Fibroblast of peridontal ligament (primary cell): ENCODE data around the gene GMEB2.
"Not testable (repeated sequence)": the region's sequence is repeated elsewhere in the genome, so short reads cannot be mapped to it uniquely, and the experiment has no call there.

Experiments
- DNase-seq: peaks from one replicate; pipeline ENCODE4 v3.0.0-alpha.2; 2010; ENCODE audit errors: extremely low read depth

The GMEB2 gene

DNA sequence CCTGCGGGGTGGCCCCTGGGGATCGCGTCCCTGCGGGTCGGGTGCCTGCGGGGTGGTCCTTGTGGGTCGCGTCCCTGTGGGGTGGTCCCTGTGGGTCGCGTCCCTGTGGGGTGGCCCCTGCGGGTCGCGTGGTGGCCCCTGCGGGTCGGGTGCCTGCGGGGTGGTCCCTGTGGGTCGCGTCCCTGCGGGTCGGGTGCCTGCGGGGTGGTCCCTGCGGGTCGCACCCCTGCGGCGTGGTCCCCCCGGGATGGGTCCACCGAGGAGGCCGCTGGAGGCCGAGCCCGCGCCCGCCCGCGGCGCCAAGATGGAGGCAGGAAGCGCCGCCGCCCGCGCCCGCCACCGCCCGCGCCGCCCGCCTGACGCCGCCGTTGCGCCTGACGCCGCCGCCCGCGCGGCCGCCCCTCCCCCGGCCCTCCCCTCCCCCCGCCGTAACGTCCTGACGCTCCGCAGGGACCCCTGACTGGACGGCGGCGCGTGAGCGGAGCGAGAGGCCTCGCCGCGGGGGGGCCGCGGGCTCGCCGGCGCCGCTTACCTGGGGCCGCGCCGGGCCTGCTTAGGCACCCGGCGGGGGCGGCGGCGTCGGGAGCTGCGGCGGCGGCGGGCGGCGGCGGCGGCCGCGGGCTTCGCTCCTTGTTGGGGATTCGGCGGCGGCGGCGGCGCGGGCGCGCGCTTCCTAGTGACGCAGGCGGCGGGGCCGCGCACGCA lies at the start of gene GMEB2:
GMEB2 (minus strand) TSS at position 678 of the 705 bp plus-strand sequence. CDS start 7,704 bp downstream, outside the sequence.
- no peak for DNase-seq

DNA sequence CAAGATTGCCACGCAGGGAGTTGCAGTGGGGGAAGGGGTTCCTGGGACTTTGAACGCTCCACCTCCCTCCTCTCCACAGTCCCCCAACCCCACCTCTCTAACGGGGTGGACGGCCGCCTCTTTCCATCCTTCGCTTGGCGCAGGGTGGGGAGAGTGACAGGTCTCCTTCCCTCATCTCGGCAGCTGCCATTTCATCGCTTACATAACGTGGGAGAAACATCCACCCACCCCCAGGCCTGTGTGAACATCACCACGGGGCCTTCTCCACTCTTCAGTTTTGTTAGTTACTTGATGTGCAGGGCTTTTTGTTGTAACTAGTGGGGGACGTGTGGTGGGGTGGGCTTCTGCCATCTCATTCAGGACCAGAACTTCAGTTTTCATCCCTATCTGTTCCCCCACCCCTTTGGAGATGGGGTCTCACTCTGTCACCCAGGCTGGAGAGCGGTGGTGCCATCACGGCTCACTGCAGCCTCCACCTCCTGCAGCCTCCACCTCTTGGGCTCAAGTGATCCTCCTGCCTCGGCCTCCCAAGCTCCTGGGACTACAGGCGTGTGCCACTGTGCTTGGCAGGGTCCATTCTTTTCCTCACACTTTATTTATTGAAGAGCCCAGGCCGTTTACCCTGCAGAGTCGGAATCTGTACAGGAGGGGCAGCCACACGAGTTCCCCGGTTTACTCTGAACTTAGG lies 48.9 kb upstream of the GMEB2 start:
- no peak for DNase-seq

GRCh38 chr20:63673951-63674350 lies 47.0 kb upstream of the GMEB2 start:
- no peak for DNase-seq

- DNase-seq, result no peak
These were observed 45.8 kb upstream of the GMEB2 start for GRCh38 chr20:63672666-63673065.

DNA sequence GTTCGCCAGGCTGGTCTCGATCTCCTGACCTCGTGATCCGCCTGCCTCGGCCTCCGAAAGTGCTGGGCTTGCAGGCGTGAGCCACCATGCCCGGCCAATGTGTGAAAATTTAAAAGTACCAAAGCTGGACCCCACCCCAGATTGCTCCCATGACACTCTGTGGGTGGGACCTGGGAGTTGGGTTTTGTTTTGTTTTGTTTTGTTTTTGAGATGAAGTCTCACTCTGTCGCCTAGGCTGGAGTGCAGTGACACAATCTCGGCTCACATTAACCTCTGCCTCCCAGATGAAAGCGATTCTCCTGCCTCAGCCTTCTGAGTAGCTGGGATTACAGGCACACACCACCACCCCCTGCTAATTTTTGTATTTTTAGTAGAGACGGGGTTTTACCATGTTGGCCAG lies 44.8 kb upstream of the GMEB2 start:
- DNase-seq, result not testable (repeated sequence)

DNA sequence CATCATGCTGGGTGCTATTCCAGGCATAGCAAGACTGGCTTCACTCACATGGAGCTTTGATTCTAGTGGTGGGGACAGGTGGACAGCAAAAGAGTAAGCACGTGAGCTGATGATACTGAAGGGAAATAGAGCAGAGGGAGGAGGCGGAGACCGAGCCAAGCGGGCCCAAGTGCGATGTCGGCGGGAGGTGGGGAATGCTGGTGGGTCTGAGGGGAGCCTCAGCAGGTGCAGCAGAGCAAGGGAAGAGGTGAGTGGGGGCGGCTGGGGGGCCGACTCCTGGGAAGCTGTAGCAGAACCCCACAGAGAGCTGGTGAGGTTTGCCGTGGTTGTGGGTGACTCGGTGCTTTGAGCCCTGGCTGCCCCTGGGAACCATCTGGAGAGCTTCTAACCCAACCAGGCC lies 41.5 kb upstream of the GMEB2 start:
- DNase-seq, result no peak

DNA sequence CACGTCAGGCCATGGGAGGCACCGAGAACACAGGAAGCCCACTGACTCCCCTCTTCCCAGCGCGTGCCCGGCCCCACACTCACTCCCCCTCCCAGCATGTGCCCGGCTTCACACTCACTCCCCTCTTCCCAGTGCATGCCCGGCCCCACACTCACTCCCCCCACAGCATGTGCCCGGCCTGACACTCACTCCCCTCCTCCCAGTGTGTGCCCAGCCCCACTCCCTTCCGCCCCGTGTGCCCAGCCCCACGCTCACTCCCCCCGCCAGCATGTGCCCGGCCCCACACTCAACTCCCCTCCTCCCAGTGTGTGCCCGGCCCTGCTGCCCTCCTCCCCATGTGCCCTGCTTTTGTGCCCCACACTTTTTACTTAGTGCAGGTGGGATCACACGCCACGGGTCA lies 41.0 kb upstream of the GMEB2 start:
- DNase-seq, result no peak

- no peak for DNase-seq
These were observed 38.8 kb upstream of the GMEB2 start for GRCh38 chr20:63665708-63666107.

GRCh38 chr20:63664861-63665594 lies 38.1 kb upstream of the GMEB2 start:
- DNase-seq, result no peak

GRCh38 chr20:63664143-63664851 lies 37.4 kb upstream of the GMEB2 start:
- no peak for DNase-seq

DNA sequence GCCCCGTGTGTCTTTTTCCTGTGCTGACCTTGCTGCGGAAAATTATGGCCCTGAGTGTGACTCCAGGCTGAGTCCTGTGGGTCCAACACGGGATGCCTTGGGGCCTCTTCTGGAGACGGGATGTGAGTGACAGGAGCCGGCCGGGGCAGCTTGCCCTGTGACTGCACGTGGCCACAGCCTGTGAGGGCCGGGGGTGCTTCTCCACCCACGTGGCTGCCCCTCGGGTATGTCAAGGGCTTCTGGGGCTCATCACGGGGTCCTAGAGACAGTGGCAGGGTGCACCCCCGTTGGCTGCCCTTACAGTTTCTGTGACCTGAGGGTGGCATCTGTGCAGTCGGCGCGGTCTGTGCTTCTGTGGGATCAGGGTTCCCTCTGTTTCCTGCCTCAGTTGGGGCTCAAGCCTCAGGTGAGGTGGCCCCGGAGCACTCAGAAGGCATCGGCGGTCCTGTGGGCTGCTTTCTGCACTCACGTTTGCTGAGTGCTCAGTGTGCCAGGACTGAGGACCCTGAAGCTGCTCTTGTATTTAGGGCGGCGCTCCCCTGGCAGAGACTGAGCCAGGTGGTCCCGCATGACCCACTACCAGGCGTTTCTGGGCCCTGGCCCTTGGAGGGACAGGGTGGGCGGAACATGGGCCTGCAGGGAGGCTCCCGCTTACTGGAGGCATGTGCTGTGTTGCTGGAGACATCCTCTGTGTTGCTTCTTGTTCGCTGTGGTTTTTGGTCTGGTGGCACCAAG lies 36.6 kb upstream of the GMEB2 start:
- DNase-seq, result no peak

- DNase-seq, result no peak
These were observed 35.9 kb upstream of the GMEB2 start for GRCh38 chr20:63662813-63663189.

DNA sequence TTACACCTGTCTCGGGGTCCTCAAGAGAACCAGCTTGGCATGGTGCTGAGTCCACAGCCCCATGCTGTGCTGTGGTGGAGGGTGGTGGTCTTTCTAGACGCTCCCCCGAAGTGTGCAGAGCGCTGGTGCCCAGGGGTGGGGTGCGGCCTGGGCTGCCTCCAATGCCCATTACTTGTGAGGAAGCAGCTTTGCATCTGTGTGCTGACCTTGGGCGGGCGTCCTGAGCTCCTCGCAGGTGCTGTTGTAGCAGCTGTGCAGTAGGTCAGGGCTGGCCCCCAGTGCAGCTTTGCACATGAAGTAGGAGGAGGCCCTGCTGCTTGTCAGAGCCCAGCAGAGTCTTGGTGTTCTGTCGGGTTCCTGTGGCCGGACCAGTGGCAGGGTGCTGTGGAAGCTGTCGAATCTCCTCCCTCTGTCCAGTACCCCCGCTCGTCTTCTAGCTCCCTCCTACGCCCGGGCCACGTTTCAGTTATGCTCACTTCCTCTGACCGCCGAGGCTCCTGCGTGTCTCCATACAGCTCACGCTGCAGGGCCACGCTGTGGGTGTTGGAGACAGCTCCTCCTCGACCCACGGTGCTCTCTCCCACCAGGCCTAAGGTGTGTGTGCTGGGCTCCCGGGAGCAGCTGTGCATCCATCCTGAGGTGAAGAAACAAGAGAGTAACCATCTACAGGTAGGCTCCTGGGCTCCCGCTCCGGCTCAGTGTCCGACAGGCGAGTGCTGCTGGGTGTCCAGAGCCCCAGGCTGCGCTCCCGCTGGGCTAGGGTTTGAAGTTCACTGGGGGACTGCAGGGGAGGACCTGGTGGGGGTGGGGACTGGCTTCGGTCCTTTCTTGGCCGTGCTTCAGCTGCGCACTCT lies 35.3 kb upstream of the GMEB2 start:
- DNase-seq, result no peak

GRCh38 chr20:63661108-63661507 lies 34.2 kb upstream of the GMEB2 start:
- DNase-seq, result no peak

DNA sequence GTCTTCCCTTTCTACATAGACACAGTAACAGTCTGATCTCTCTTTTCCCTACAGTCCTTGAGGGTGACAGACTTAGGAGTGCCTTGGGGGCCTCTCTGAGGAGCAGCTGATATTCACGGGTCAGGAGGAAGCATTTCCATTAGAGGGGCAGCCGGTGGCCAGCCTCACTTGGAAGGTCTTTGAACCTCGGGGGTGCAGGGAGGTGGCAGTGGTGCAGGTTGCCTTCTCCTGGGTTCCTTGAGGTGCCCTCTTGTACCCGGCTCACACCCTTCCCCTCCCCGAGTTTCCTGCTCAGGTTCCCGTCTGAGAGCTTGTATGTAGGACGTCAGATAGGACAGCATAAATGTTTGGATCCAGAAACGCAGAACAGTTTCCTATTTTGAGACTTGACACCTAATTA lies 33.7 kb upstream of the GMEB2 start:
- no peak for DNase-seq

DNA sequence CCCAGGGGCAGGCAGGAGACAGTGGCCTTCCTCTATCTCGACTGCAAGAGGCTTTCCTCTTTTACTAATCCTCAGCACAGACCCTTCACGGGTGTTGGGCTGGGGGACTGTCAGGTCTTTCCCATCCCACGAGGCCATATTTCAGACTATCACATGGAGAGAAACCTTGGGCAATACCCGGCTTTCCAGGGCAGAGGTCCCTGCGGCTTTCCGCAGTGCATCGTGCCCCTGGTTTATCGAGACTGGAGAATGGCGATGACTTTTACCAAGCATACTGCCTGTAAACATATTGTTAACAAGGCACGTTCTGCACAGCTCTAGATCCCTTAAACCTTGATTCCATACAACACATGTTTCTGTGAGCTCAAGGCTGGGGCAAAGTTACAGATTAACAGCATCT lies 33.3 kb upstream of the GMEB2 start:
- not testable (repeated sequence) for DNase-seq

DNA sequence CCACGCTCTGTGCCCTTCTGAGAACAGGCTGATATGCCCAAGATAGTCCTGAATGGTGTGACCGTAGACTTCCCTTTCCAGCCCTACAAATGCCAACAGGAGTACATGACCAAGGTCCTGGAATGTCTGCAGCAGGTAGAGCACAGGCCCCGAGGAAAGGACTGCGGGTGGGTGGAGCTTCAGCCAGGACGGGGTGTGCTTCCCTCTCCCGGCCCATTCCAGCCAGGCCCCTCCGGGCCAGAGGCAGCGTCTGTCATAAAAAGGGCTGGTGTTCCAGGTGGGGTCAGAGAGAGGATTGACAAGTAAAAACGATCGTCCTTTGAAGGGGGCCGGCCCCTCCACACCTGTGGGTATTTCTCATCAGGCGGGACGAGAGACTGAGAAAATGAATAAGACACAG lies 32.5 kb upstream of the GMEB2 start:
- no peak for DNase-seq

- peak; percentile 50 for DNase-seq
These were observed 31.9 kb upstream of the GMEB2 start for GRCh38 chr20:63658749-63659187.

DNA sequence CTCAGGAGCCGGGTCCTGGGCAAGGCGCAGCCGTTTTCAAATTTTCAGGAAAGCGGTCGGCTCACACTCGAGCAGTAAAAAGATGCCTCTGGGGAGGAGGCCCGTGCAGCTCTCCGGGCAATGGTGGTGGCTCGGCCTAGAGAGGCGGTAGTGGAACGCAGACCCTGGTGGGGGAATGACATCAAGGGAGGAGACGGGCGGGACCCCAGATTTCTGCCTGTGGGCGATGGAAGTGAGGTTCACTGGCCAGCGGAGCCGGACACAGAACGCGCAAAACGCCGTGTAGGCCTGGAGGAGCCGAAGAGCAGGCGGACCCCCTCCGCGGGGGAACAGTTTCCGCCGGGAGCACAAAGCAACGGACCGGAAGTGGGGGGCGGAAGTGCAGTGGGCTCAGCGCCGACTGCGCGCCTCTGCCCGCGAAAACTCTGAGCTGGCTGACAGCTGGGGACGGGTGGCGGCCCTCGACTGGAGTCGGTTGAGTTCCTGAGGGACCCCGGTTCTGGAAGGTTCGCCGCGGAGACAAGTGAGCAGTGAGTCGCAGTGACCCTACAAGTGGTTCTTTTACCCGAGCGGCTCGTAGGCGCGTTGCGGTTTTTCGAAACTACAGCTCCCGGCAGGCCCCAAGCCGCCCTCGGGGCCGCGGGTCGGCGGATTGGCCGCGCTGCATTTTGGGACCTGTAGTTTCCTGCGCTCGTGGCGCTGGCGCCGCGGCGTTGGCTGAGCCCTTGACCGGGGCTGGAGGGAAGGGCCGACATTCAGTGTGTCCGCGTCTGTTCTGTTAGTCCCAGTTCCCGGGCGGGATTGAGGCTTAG lies 31.2 kb upstream of the GMEB2 start, which contains the start of gene RTEL1:
RTEL1 (plus strand) TSS at position 376 of the 812 bp plus-strand sequence. CDS start 1,091 bp downstream, outside the sequence.
- peak; percentile 89 for DNase-seq
